ENCODE data around the gene PPP3CA.

Gene PPP3CA

GRCh38 chr4:101286663-101287062 lies 60.7 kb downstream of the PPP3CA start:
- DNase-seq, result no peak

DNA sequence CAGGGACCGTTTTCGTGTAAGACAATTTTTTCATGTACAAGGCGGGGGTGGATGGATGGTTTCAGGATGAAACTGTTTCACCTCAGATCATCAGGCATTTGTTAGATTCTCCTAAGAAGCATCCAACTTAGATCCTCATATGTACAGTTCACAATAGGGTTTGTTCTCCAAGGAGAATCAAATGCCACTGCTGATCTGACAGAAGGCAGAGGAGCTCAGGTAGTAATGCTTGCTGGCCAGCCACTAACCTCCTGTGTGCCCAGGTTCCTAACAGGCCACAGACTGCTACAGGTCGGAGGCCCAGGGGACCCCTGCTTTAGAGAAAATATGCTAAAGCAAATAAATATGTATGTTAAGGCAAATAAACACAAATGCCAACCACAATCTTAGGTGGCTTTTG lies 61.3 kb downstream of the PPP3CA start:
- DNase-seq, result no peak

GRCh38 chr4:101284546-101284945 lies 62.8 kb downstream of the PPP3CA start:
- no peak for DNase-seq

GRCh38 chr4:101283434-101283833 lies 63.9 kb downstream of the PPP3CA start:
- DNase-seq, result no peak

DNA sequence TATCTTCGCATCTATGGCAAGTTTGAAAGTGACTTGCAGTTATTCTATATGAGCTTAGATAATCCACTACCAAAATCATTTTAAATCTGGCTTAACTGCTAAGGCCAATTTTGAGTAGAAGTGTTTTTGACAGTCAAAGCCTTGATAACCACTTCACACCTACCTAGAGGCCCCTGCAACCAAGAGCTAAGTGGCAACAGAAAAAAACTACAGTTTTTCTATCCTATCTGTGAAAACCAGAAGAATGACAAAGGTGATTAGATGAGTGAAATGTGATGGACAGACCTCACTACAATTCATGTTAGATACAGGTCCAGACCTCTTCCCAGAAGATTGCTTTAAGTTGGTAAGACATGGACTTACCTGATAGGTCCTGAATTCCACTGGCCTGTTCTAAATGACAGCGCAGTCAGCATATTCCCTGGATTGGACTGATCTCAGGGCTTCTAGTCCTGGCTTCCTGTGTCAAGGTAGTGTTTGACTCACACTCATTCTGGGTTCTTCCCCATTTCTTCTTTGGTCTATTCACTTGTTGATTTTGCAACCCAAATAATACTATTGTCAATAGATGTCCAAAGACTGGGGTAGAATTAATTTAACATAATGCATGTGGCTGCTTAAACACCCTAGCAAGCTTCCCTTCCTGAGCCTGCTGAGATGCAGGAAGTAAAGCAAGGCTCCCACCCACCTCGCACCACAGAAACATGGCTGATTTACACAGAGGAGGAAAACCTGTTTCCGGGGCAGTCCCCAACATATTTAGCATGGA lies 65.1 kb downstream of the PPP3CA start:
- DNase-seq, result no peak

- no peak for DNase-seq
These were observed 66.3 kb downstream of the PPP3CA start for GRCh38 chr4:101280866-101281600.

DNA sequence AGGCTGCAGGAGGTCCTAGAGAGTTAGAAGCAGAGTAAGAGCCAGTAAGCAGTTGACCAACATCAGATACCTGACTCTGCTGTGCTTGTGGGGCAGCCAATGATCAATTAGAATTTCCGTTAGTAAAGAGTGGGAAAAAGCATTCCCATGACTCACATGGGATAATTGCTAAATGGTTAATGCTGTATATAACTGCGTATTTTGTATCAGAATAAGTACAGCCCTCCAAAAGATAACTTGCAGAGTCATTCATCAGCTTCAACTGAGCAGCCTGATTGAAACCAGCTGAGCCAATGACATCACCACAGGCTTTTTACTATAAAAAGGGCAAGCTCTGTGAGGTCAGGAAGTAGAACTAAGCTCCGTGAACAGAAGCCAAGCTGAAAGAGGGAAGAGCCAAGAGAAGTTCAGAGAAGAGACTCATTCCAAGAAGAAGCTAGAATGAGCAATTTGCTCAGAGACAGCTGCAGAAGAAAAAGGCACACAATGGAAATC lies 67.9 kb downstream of the PPP3CA start:
- DNase-seq, result no peak

GRCh38 chr4:101277671-101278070 lies 69.7 kb downstream of the PPP3CA start:
- no peak for DNase-seq

DNA sequence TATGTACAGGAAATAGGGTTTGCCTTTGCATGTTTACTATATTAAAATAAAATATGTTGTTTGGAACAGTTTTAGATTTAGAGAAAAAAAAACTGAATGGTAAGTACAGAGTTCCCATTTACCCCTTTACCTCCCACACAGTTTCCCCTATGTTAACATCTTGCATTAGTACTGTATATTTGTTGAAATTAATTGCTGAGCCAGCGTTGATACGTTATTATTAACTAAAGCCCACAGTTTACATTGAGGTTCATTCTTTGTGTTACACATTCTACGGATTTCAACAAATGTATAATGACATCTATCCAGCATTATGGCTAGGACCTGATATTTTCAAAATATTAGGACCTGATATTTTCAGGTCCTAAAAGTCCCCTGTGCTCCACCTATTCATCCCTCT lies 70.7 kb downstream of the PPP3CA start:
- no peak for DNase-seq

GRCh38 chr4:101274888-101275752 lies 72.2 kb downstream of the PPP3CA start:
- DNase-seq, result no peak

DNA sequence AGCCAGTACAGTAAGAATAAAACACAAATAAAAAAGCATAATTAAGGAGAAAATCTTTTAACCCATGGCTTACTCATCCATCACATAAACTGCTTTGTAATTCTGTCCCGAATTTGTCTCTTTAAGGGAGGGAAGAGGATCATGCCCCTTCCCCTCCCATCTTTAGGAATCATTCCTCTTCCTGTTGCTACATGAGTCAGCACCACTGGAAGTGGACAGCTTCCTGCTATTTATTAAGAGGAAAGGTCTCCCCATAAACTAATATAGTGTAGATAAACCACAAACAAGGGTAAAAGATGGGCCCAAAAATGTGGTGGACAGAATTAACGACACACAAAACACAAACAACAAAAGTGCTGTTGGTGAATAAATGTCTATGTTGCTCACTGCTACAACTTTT lies 75.8 kb downstream of the PPP3CA start:
- no peak for DNase-seq

DNA sequence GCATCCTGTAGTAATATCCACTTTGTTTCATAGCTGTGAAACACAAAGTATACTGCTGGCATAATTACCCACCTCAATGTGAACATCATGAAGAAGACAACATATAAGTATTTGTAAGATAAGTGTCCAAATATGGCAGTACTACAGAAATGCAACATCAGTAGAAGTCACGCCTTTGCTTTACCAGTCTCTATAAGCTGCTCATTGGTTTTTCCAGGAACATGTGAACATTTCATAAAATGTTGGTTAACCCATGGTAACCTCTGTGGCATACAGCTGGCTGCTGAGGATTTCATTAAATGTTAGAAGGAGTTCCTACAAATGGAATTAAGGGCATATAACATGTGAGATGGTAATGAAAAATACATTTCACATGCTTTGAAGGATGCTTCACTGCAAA lies 77.6 kb downstream of the PPP3CA start:
- DNase-seq, result no peak

- no peak for DNase-seq
These were observed 81.5 kb downstream of the PPP3CA start for GRCh38 chr4:101265816-101266172.

DNA sequence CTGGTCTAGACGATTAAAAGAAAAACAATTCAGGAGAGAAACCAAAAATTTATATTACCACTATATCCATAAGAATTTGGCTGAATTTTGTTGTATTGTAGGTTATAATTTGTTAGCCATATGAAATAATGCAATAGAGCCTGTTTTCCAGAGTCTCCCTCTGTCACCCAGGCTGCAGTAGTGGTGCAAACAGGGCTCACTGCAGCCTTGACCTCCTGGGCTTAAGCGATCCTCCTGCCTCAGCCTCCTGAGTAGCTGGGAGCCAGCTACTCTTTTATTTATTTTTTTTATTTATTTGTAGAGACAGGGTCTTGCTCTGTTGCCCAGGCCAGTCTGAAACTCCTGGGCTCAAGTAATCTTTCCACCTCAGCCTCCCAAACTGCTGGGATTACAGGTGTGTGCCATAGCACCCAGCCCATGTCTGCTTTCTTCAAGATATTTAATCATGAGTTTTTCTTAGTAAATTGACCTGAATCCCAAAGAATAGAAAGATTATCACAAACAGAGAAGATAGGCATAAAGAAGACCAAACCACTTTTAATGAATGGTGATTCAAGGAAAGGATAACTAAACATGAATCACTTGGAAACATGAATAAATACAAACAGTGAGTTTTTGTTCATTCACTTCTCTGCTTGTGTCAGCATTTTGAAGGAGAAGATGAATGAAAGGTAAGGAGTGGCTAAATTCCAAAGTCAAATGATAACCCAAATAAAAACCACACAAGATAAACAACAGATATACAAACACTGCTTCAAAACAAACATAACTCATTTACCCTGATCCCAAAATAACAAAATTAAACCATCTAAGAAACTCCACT lies 82.1 kb downstream of the PPP3CA start:
- no peak for DNase-seq

DNA sequence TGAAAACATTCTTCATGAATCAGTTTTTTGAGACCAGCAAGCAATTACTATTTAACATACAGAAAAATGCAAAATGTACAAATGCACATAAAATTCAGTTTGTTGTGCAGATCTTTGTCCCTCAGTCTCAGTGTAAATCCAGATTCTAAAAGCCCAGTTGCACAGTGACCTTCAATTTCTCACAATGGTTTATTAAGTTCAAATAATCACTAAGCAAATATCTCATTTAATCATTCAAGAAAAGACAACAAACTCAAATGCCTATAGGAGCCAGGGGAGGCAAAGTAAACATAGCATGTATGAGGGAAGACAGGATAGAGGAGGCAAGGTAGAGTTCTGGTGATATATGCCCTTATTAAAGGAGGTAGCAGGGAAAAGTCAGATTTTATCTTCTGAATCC lies 82.8 kb downstream of the PPP3CA start:
- DNase-seq, result no peak

- no peak for DNase-seq
These were observed 84.6 kb downstream of the PPP3CA start for GRCh38 chr4:101262683-101263082.

GRCh38 chr4:101259876-101260275 lies 87.5 kb downstream of the PPP3CA start:
- no peak for DNase-seq

DNA sequence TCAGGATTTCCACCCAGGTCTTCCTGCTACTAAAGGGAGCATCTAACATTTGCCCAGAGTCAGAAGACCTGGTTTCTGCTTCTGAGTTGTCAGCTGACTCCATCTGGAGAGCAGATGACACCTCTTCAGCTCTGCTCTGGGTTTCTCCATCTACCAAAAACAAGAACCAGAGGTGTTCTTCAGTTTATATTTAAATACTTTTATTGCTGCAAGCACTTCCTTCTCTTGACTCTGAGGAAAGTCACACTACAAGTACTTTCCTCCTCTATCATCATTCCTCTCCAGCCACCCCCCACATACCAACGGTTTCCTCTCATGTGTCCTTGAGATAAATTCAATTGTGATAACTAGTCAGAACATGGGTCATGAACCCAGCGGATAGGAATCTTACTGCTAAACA lies 88.4 kb downstream of the PPP3CA start:
- DNase-seq, result no peak

- peak; percentile 61 for DNase-seq
These were observed 91.1 kb downstream of the PPP3CA start for GRCh38 chr4:101256222-101256621.

DNA sequence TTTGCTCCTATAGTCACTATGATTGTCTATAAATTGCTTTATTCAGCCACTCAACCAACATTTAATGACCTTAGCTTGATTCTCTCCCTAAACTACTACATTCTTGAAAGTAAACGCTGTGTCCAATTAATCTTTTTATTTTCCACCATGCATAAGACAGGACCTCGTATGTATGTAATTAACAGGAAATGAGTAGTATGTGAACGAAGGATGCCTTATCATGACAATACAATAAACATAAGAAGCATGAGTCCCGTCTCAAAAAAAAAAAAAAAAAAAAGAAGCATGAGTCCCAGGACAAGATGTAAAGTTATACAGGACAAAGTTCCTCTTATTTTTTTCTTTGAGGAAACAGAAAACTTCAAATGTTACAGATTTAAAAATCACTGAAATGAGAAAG lies 92.5 kb downstream of the PPP3CA start:
- DNase-seq, result no peak

GRCh38 chr4:101253121-101253520 lies 94.2 kb downstream of the PPP3CA start:
- no peak for DNase-seq

DNA sequence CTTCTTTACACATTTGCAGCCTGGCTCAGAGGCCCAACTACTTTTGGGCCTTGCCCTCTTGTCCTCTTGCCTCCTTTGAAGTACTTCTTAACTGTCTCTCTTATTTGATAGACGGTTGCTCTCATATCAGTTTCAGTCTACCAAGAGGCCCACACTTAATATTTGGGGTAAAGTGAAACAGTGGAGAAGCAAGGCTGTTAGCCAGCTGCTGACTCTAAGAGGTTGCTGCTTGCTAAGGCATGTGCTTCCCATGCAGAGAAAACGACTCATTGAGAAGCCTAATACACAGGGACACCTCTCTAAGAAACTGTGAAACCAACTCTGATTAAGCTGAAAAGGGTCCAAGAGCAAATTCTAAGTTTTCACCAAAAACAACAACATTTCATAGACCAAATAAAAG lies 94.6 kb downstream of the PPP3CA start:
- no peak for DNase-seq

DNA sequence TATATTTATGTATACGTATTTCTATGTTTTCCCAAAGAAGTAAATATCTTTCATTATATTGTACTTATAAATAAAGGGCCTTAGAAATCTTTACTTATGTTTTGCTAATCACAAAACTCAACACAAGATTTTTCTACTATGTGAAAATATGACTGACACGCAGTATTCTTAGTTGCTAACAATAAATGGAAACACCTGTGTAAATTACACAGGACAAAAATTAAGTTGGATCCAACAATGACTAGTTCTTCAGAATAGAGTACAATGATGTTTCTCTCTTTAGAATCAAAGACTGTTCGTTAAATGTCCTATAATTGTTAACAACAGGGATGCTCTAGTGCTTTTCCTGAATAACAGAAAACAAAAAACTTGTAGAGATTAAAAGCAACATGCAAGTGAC lies 96.1 kb downstream of the PPP3CA start:
- DNase-seq, result no peak

All from NCI-H510A treated with DMSO at 0.1 percent for 48 hours (cell line).